ENCODE data around the gene ARHGEF16. TPM values are rescaled to one million over a fixed set of nuclear protein-coding genes. Genes with fewer than 3 reads are reported as not detected.

Gene ARHGEF16
- total RNA-seq, 1 donor from 2014 or later: not detected

GRCh38 chr1:3522564-3523265 lies 68.2 kb downstream of the ARHGEF16 start:
- H3K9me3 ChIP-seq: no peaks in the 10 kb centered on the region
- peaks cover 26 to 64% of the 10 kb centered on the region in 2 donors for H3K36me3 ChIP-seq
- TF ChIP-seq CTCF (IDR thresholded peaks at IDR 0.05): no peak
- H3K27me3 ChIP-seq: no peaks in the 10 kb centered on the region
- no peak overlapping the region for H3K4me3 ChIP-seq
- intact Hi-C loops (cut with DNase I): no loop called here
- H3K4me1 ChIP-seq: peaks cover 14 to 22% of the 10 kb centered on the region in 2 donors
- no peak for DNase-seq (ENCODE audit: low spot score in 2 of 2)
- H3K27ac ChIP-seq: peak overlapping the region in 1 of 2 donors; percentile 10

GRCh38 chr1:3523980-3524379 lies 69.5 kb downstream of the ARHGEF16 start:
- H3K4me3 ChIP-seq: no peak overlapping the region
- H3K27ac ChIP-seq: no peak overlapping the region
- no peaks in the 10 kb centered on the region for H3K27me3 ChIP-seq
- H3K36me3 ChIP-seq: peaks cover 22 to 52% of the 10 kb centered on the region in 2 donors
- intact Hi-C loops (cut with DNase I): no loop called here
- no peak for DNase-seq (ENCODE audit: low spot score in 2 of 2)
- H3K9me3 ChIP-seq: no peaks in the 10 kb centered on the region
- TF ChIP-seq CTCF (IDR thresholded peaks at IDR 0.05): no peak
- H3K4me1 ChIP-seq: peaks cover 21 to 34% of the 10 kb centered on the region in 2 donors

- Histone ChIP-seq H3K4me3 (no peak overlapping the region), H3K27ac (no peak overlapping the region), H3K27me3 (no peaks in the 10 kb centered on the region), H3K36me3 (peaks cover 18 to 45% of the 10 kb centered on the region in 2 donors), H3K9me3 (no peaks in the 10 kb centered on the region), H3K4me1 (peaks cover 22 to 41% of the 10 kb centered on the region in 2 donors)
- no peak for DNase-seq (ENCODE audit: low spot score in 2 of 2)
- TF ChIP-seq CTCF (IDR thresholded peaks at IDR 0.05): no peak
- intact Hi-C loops (cut with DNase I): no loop called here
Observed at GRCh38 chr1:3524556-3525203, 70.2 kb downstream of the ARHGEF16 start.

- Histone ChIP-seq H3K27me3 (no peaks in the 10 kb centered on the region), H3K4me1 (peaks cover 24 to 43% of the 10 kb centered on the region in 2 donors)
Observed at GRCh38 chr1:3525551-3526482, 71.4 kb downstream of the ARHGEF16 start.

More at GRCh38 chr1:3525551-3526482, 71.4 kb downstream of the ARHGEF16 start:
- no peak for TF ChIP-seq CTCF (IDR thresholded peaks at IDR 0.05)
- no peak for DNase-seq (ENCODE audit: low spot score in 2 of 2)
- intact Hi-C loops (cut with DNase I): no loop called here
- peaks cover 18 to 33% of the 10 kb centered on the region in 2 donors for H3K36me3 ChIP-seq
- H3K9me3 ChIP-seq: no peaks in the 10 kb centered on the region
- H3K4me3 ChIP-seq: no peak overlapping the region
- no peak overlapping the region for H3K27ac ChIP-seq
